ENCODE results near the gene PRTG.
"Not testable (repeated sequence)": the region's sequence is repeated elsewhere in the genome, so short reads cannot be mapped to it uniquely, and the experiment has no call there.

PRTG gene

DNA sequence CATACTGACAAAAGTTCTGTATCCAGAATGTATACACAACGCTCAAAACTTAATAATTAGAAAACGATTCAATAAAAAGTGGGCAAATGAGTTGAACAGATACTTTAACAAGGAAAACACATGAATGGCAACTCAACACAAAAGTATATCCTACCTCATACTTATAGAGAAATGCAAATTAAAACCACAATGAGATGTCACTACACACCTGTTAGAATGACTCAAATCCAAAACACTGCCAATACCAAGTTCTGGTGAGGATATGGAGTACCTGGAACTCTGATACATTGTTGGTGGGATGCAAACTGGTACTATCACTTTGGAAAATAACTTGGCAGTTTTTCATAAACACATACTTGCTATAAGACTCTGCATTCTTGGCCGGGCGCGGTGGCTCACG lies 42.1 kb downstream of the PRTG start:
- DNase-seq (ENCODE audit: insufficient read length, low spot score) (no peak), FAIRE-seq (no peak)
- TF ChIP-seq, protein P1, sequence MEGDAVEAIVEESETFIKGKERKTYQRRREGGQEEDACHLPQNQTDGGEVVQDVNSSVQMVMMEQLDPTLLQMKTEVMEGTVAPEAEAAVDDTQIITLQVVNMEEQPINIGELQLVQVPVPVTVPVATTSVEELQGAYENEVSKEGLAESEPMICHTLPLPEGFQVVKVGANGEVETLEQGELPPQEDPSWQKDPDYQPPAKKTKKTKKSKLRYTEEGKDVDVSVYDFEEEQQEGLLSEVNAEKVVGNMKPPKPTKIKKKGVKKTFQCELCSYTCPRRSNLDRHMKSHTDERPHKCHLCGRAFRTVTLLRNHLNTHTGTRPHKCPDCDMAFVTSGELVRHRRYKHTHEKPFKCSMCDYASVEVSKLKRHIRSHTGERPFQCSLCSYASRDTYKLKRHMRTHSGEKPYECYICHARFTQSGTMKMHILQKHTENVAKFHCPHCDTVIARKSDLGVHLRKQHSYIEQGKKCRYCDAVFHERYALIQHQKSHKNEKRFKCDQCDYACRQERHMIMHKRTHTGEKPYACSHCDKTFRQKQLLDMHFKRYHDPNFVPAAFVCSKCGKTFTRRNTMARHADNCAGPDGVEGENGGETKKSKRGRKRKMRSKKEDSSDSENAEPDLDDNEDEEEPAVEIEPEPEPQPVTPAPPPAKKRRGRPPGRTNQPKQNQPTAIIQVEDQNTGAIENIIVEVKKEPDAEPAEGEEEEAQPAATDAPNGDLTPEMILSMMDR (IDR thresholded peaks at IDR 0.05; ENCODE audit: insufficient read depth, missing control alignments): no peak

DNA sequence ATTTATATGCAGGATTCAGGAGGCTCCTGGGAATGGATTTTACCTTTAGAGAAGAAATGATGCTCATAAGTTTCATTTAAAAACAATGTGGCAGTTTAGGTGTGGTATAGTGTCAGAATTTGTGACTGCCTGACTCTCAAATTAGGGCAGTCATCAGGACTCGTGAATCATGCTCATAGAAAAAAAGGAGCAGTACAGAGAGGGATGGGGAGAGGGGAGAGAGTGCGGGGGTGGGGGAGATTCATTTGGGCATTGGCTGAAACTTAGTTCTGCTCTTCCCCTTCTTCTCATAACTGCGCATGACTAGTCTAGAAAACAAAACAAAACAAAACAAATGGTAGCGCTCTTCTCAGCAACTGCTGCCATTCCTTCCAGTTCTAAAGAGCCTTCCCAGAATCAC lies 44.3 kb downstream of the PRTG start:
- no peak for DNase-seq (ENCODE audit: insufficient read length, low spot score)
- TF ChIP-seq, protein P1 (IDR thresholded peaks at IDR 0.05; ENCODE audit: insufficient read depth, missing control alignments): no peak
- no peak for FAIRE-seq

DNA sequence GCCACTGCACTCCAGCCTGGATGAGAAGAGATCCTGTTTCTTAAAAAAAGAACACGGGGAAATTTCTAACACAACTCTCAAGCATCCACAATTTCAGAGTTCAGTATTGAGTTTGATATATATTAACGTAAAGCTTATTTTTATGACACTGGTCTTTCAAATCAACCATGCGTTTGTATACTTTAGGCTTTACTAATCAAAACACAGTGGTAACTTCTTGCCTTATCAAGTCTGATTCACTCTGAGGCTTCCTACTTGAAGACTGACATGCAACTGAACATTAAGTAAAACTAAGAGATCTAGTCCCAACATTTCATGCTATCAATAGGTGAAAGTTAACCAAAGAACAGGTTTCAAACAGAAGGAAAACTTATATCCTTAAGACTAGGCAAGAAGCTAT lies 46.7 kb downstream of the PRTG start:
- peak; percentile 55 for FAIRE-seq
- TF ChIP-seq, protein P1 (IDR thresholded peaks at IDR 0.05; ENCODE audit: insufficient read depth, missing control alignments): no peak

DNA sequence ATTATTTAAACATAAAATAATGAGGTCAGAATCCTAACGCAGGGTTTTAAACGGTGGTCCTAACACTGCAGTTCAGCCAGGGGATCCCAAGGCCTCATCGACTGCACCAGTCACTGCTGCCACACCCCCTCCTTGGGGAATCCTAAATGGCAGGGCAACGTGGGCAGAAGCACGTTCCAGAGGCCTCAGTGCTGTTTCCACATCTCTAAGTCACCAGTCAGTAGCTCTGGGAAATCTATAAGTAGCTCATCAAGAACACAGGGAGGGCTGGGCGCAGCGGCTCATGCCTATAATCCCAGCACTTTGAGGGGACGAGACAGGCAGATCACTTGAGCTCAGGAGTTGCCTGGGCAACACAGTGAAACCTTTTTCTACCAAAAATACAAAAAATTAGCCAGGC lies 47.5 kb downstream of the PRTG start:
- FAIRE-seq: peak; percentile 51
- TF ChIP-seq, protein P1 (IDR thresholded peaks at IDR 0.05; ENCODE audit: insufficient read depth, missing control alignments): no peak

More for the DNA sequence above, 46.7 kb downstream of the PRTG start:
- no peak for DNase-seq (ENCODE audit: insufficient read length, low spot score)

DNA sequence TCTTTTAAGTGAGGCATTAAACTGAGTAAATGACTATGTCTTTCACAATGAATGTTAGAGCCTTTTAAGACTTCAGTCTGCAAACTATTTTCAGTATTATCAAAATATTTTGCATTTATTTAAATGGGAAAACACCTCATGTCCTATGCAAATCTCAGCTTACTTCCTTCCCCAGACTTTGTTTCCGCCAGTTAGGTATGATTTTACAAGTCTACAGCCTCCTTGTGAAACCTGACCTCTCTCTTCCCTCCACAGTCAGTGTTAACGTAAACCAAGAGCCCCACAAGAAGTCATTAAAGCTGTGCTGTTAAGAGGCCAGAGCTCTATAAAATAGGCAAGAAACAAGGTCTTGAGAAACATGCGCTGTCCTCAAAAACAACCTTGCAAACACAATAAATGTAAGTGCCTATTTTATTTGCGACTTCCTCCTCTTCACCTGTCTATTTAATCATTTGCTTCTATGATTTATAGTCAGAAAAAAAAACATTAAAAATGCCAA lies 48.3 kb downstream of the PRTG start:
- peak; percentile 25 for FAIRE-seq
- TF ChIP-seq, protein P1 (IDR thresholded peaks at IDR 0.05; ENCODE audit: insufficient read depth, missing control alignments): no peak
- no peak for DNase-seq (ENCODE audit: insufficient read length, low spot score)

More for the DNA sequence above, 47.5 kb downstream of the PRTG start:
- no peak for DNase-seq (ENCODE audit: insufficient read length, low spot score)

DNA sequence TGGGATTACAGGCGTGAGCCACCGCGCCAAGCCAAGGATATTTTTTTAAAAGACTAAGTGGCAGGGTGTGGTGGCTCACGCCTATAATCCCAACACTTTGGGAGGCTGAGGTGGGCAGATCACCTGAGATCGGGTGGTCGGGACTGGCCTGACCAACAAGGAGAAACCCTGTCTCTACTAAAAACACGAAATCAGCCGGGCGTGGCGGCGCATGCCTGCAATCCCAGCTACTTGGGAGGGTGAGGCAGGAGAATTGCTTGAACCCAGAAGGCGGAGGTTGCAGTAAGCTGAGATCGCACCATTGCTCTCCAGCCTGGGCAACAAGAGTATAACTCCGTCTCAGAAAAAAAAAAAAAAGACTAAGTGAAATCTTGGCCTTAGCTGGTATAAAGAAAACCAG lies 49.8 kb downstream of the PRTG start:
- FAIRE-seq; DNase-seq (ENCODE audit: insufficient read length, low spot score): not testable (repeated sequence)

DNA sequence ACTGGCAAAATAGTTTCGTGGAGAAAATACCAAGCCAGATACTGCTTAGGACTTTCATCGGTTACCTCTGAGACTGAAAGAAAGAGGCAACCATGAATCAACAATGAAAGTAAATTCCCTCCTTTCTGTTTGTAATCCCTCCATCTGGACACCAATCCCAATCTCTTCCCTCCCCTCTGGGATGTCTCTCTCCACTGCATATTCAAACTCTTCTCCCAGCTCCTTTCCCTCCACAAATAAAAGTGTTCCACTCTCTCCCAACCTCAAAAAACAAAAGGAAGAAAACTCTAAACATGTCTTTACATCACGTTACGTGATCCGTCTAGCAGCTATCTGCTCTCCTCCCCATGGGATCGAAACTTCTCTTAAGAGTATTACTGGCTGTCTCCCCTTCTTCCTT lies 55.2 kb downstream of the PRTG start:
- TF ChIP-seq, protein P1 (IDR thresholded peaks at IDR 0.05; ENCODE audit: insufficient read depth, missing control alignments): no peak
- DNase-seq (ENCODE audit: insufficient read length, low spot score) (no peak), FAIRE-seq (no peak)

DNA sequence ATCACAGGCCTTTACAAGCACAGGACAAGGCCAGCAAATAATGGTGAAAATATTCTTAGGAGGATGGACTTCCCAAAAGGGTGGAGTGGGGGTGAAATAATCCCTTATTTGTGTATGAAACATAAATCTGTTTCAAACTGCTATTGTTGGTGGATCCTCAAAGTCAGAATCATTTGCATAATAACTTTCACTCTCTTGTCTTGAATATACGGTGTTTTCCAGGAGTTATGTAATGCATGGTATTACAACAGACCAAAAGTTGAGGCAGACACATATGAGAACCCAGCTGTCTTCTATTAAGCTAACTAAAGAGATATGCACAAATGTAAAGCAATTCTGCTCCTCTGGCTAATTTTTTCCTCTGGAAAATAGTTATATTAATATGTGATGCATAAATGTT lies 57.7 kb downstream of the PRTG start:
- TF ChIP-seq, protein P1 (IDR thresholded peaks at IDR 0.05; ENCODE audit: insufficient read depth, missing control alignments): no peak
- FAIRE-seq (no peak), DNase-seq (ENCODE audit: insufficient read length, low spot score) (no peak)

All from D721Med (cell line).